AG04450 (cell line): ENCODE results near the gene CYP2W1. TPM values are rescaled to one million over a fixed set of nuclear protein-coding genes. Genes with fewer than 3 reads are reported as not detected.

Experiments
- CTCF ChIA-PET: fragments of 300-600, 350-600 bp; formaldehyde crosslinking; extraction: SDS; loops from one replicate; lab custom pipeline; 2022; ENCODE audit warnings: antibody characterized with exemption, inconsistent platforms; lab: Charles Lee
- POLR2A ChIA-PET: fragments of 350-600 bp; formaldehyde crosslinking; extraction: SDS; loops from one replicate; lab custom pipeline; 2021; ENCODE audit warnings: antibody characterized with exemption, inconsistent platforms; lab: Yijun Ruan, JAX
- DNase-seq: peaks from one replicate; pipeline ENCODE4 v3.0.0-alpha.2; 2011; ENCODE audit warnings: low read depth, low spot score
- H3K27ac ChIP-seq: one replicate; pipeline ENCODE4 v1.5.1; 2012; ENCODE audit warnings: low read depth, low read length, control low read depth
- H3K27me3 ChIP-seq: one replicate; pipeline ENCODE4 v1.6.0; 2012; ENCODE audit warnings: low read length; ENCODE audit not compliant: control insufficient read depth, insufficient read depth
- H3K4me3 ChIP-seq: 2 replicates; pipeline ENCODE4 v1.5.1; 2011; ENCODE audit warnings: mild to moderate bottlenecking, low read depth, low read length, control low read depth
- H3K9me3 ChIP-seq: 2 replicates; pipeline ENCODE4 v1.5.1; 2012; ENCODE audit warnings: low read length; ENCODE audit not compliant: control insufficient read depth, insufficient read depth
- CTCF ChIP-seq: IDR thresholded peaks from 2 replicates; pipeline ENCODE4 v1.5.1; 2011; ENCODE audit warnings: low read depth, low read length, control low read depth, inconsistent platforms
- polyA plus RNA-seq: library from polyadenylated mRNA; depleted of rRNA; stranded (reverse); fragments of >200 nt; gene quantifications from 2 replicates; pipeline ENCODE4 v1.2.3, GENCODE V29; 2011

The CYP2W1 gene
- polyA plus RNA-seq, 1 experiment, result not detected

GRCh38 chr7:961546-962400 is 21.2 kb upstream of the CYP2W1 start:
- Histone ChIP-seq H3K4me3 (no peak overlapping the region), H3K9me3 (peaks cover 8% of the 10 kb centered on the region; the same call in 1 of the 2 replicates), H3K27ac (no peak overlapping the region), H3K27me3 (peaks cover 24% of the 10 kb centered on the region)
- ChIA-PET CTCF (interaction anchor here (0.6 kb wide), 1 partner anchor 207 kb away, joined by 3 read pairs; no protein-coding TSS in a partner anchor), POLR2A (no interaction called here)
- TF ChIP-seq CTCF, result no peak
- DNase-seq, result no peak

DNA sequence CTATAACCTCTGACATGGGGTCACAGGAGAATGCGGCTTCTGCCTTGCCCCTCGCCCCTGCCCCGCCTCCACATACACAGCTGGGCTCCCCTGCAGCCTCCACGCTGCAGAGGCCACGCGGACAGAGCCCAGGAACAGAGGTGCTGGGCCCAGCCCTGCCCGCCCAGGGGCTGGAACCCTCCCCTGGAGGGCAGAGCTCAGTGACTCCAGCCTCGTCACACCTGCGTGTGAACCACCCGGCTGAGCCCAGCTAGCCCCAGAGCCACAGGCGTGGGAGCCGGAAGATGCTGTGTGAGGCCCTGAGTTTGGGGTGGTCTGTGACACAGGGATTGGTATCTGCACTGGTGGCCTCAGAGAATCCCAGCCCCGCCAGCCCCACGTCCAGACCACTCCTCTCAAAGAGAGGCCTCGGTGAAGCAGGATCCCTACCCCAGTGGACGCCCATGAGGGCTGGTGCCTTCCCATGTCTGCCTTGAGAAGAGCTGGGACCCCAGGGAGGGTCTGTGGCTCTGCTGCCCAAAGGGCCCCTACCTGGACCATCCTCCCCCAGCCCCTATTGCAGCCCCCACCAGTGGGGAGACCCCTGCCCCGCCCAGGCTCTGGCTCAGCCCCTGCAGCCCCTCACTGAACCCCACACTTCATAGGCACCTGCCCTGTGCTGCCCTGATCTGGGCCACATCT is 20.4 kb upstream of the CYP2W1 start:
- Histone ChIP-seq H3K4me3 (no peak overlapping the region), H3K9me3 (peaks cover 8% of the 10 kb centered on the region; the same call in 1 of the 2 replicates), H3K27me3 (peaks cover 18% of the 10 kb centered on the region), H3K27ac (no peak overlapping the region)
- no peak for TF ChIP-seq CTCF
- no peak for DNase-seq
- CTCF ChIA-PET, result no interaction called here
- POLR2A ChIA-PET, result no interaction called here

GRCh38 chr7:963236-964078 is 19.5 kb upstream of the CYP2W1 start:
- ChIA-PET CTCF (no interaction called here), POLR2A (no interaction called here)

More at GRCh38 chr7:963236-964078, 19.5 kb upstream of the CYP2W1 start:
- TF ChIP-seq CTCF, result no peak
- H3K27me3 ChIP-seq, result peaks cover 11% of the 10 kb centered on the region
- peaks cover 8% of the 10 kb centered on the region; the same call in 1 of the 2 replicates for H3K9me3 ChIP-seq
- DNase-seq, result no peak
- no peak overlapping the region for H3K27ac ChIP-seq
- no peak overlapping the region for H3K4me3 ChIP-seq
